Stromal cell of bone marrow (primary cell): ENCODE data around the gene CCT8L2.
"Not testable (repeated sequence)": the region's sequence is repeated elsewhere in the genome, so short reads cannot be mapped to it uniquely, and the experiment has no call there.

Source experiments
- DNase-seq: peaks from one replicate; pipeline ENCODE4 v3.0.0-alpha.2; 2012; ENCODE audit warnings: low read depth

CCT8L2 gene

GRCh38 chr22:16558376-16558945 is 34.1 kb downstream of the CCT8L2 start:
- DNase-seq = not testable (repeated sequence)

GRCh38 chr22:16557511-16557910 is 35.1 kb downstream of the CCT8L2 start:
- DNase-seq = not testable (repeated sequence)

GRCh38 chr22:16555077-16555994 is 37.3 kb downstream of the CCT8L2 start:
- DNase-seq = not testable (repeated sequence)

GRCh38 chr22:16543310-16543709 is 49.3 kb downstream of the CCT8L2 start:
- DNase-seq = not testable (repeated sequence)
